CD14-positive monocyte (primary cell): ENCODE measurements around the gene KCNAB1. TPM values are rescaled to one million over a fixed set of nuclear protein-coding genes. Genes with fewer than 3 reads are reported as not detected.

Source experiments
- DNase-seq, 3 donors: peaks; one replicate each; pipeline ENCODE4 v3.0.0-alpha.2; 2011 to 2022
- H2AFZ ChIP-seq: 2 replicates; pipeline ENCODE4 v1.6.0; 2012; ENCODE audit warnings: mild to moderate bottlenecking, low read depth, low read length, inconsistent platforms; ENCODE audit not compliant: insufficient read depth, poor library complexity, severe bottlenecking
- H3K27ac ChIP-seq, 2 donors: 1 replicate in 1 of 2; 2 replicates in 1 of 2; pipeline ENCODE4 v1.5.1; 2012 to 2013; ENCODE audit warnings: low read length in 2 of 2, control low read depth in 1 of 2, inconsistent platforms in 1 of 2, low read depth in 1 of 2, mild to moderate bottlenecking in 1 of 2
- H3K27me3 ChIP-seq, 2 donors: one replicate each; pipeline versions ENCODE4 v1.6.0 to v1.6.1; 2011 to 2013; ENCODE audit warnings: low read length in 2 of 2; ENCODE audit not compliant: control insufficient read depth in 2 of 2, insufficient read depth in 2 of 2
- H3K36me3 ChIP-seq, 2 donors: replicated peaks in 1 of 2; 1 replicate in 1 of 2; 2 replicates in 1 of 2; pipeline versions ENCODE4 v1.5.1 to v1.6.1; 2012 to 2013; ENCODE audit warnings: low read length in 2 of 2, control low read depth in 1 of 2, inconsistent platforms in 1 of 2, mild to moderate bottlenecking in 1 of 2; ENCODE audit not compliant: insufficient read depth in 2 of 2, control insufficient read depth in 1 of 2
- H3K4me1 ChIP-seq, 2 donors: 1 replicate in 1 of 2; 2 replicates in 1 of 2; pipeline versions ENCODE4 v1.5.1 to v1.6.1; 2012 to 2013; ENCODE audit warnings: low read length in 2 of 2, control low read depth in 1 of 2, inconsistent platforms in 1 of 2, mild to moderate bottlenecking in 1 of 2, moderate library complexity in 1 of 2; ENCODE audit not compliant: insufficient read depth in 2 of 2, control insufficient read depth in 1 of 2
- H3K4me2 ChIP-seq: replicated peaks from 2 replicates; pipeline ENCODE3; 2012; ENCODE audit warnings: low read length, moderate library complexity, mild to moderate bottlenecking; ENCODE audit not compliant: poor library complexity, severe bottlenecking; ENCODE audit errors: extremely low read depth
- H3K4me3 ChIP-seq, 3 experiments: fragments of 200-600 bp in 1 of 3; sonication (generic) in 1 of 3; replicated peaks in 1 of 3; 1 replicate in 2 of 3; 2 replicates in 1 of 3; pipeline ENCODE4 v1.5.1; 2011 to 2013; ENCODE audit warnings: low read length in 3 of 3, mild to moderate bottlenecking in 3 of 3, control low read depth in 2 of 3, low read depth in 2 of 3, inconsistent platforms in 1 of 3, moderate library complexity in 1 of 3
- H3K79me2 ChIP-seq: 2 replicates; pipeline ENCODE4 v1.6.0; 2012; ENCODE audit warnings: mild to moderate bottlenecking, control low read depth, inconsistent platforms, low read length, moderate library complexity; ENCODE audit not compliant: insufficient read depth
- H3K9ac ChIP-seq: 2 replicates; pipeline ENCODE4 v1.6.0; 2017; ENCODE audit warnings: low read length, mild to moderate bottlenecking; ENCODE audit not compliant: insufficient read depth, poor library complexity, severe bottlenecking
- H3K9me3 ChIP-seq, 2 donors: replicated peaks in 1 of 2; 1 replicate in 1 of 2; 2 replicates in 1 of 2; pipeline versions ENCODE4 v1.5.1 to v1.6.1; 2012 to 2013; ENCODE audit warnings: low read length in 2 of 2, control low read depth in 1 of 2; ENCODE audit not compliant: control insufficient read depth in 1 of 2, insufficient read depth in 1 of 2
- H4K20me1 ChIP-seq: 2 replicates; pipeline ENCODE4 v1.6.0; 2012; ENCODE audit warnings: mild to moderate bottlenecking, low read length, control low read depth, moderate library complexity; ENCODE audit not compliant: insufficient read depth
- H3K27ac Mint-ChIP-seq, 7 donors: one replicate each; pipeline ENCODE4 v1.8.0; 2020; ENCODE audit warnings: mild to moderate bottlenecking in 7 of 7, mixed read lengths in 7 of 7, moderate library complexity in 6 of 7, inconsistent platforms in 2 of 7
- H3K27me3 Mint-ChIP-seq, 3 donors: one replicate each; pipeline ENCODE4 v1.8.0; 2021 to 2022; ENCODE audit warnings: low read depth in 3 of 3, mild to moderate bottlenecking in 3 of 3, mixed read lengths in 3 of 3, moderate library complexity in 3 of 3, inconsistent platforms in 1 of 3
- H3K36me3 Mint-ChIP-seq, 2 donors: one replicate each; pipeline ENCODE4 v1.8.0; 2020; ENCODE audit warnings: mixed read lengths in 2 of 2, inconsistent platforms in 1 of 2, mild to moderate bottlenecking in 1 of 2
- H3K4me1 Mint-ChIP-seq: one replicate; pipeline ENCODE4 v1.8.0; 2020; ENCODE audit warnings: mild to moderate bottlenecking, mixed read lengths
- H3K4me3 Mint-ChIP-seq, 2 donors: one replicate each; pipeline ENCODE4 v1.8.0; 2020; ENCODE audit warnings: mild to moderate bottlenecking in 2 of 2, mixed read lengths in 2 of 2, moderate library complexity in 1 of 2
- H3K9me3 Mint-ChIP-seq, 7 donors: one replicate each; pipeline ENCODE4 v1.8.0; 2020 to 2022; ENCODE audit warnings: mixed read lengths in 7 of 7, mild to moderate bottlenecking in 6 of 7, moderate library complexity in 6 of 7, inconsistent platforms in 2 of 7
- WGBS: methylation state at CpG from one replicate; pipeline ENCODE4 v1.1.5; 2013; ENCODE audit warnings: missing lambda C conversion rate; ENCODE audit not compliant: insufficient coverage; 5-methylcytosine and 5-hydroxymethylcytosine counted together
- intact Hi-C, 2 donors: fragments of 100-400 bp; cut with micrococcal nuclease; formaldehyde crosslinking; loops; one replicate each; pipeline versions ENCODE4 v1.15.0 to v1.15.1; 2023
- polyA plus RNA-seq, 3 donors: library from polyadenylated mRNA; depleted of rRNA in 1 of 3; unstranded in 2 of 3; stranded (reverse) in 1 of 3; fragments of 300-500 nt in 2 of 3; fragments of >200 nt in 1 of 3; fragmentation: Illumina TruSeq in 2 of 3; gene quantifications; 1 replicate in 2 of 3; 2 replicates in 1 of 3; pipeline ENCODE4 v1.2.3, GENCODE V29; 2012 to 2021
- TF ChIP-seq, protein P1 (sequence below): fragments of 200-600 bp; IDR thresholded peaks from one replicate; pipeline ENCODE4 v1.8.0; 2022; ENCODE audit warnings: antibody characterized with exemption, mild to moderate bottlenecking

The KCNAB1 gene
- polyA plus RNA-seq, 3 donors: 0.08 to 0.14 TPM; not detected in 1

DNA sequence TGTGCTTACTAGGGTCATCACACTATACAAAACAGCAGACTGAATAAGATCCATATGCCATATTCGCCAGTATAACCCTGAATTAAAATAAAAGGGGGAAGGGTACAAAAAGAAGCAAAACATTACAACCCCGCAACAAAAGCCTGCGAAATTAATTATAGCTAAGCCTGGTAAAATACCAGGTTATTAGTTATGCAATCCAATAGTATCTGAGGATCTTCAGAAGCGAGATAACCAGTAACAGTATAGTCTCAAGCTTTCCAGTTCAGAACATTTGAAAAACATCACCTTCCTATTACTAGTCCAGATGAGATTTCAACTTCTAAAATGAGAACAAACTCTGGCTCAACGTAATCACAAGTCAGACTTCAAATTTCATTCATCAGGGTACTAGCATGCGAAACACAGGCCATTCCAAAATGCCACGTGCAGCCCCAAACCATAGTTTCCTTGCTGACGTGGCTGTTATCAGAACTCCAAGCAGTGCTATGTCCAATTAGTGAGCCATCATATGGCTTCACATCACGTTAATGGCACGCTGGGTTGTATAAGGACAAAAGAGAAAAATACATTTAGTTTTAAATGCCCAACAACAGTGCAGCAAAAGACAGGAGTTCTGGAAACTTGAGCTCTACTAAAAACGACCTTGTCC is 433.5 kb downstream of the KCNAB1 start:
- Histone ChIP-seq H3K9me3 (no peaks in the 10 kb centered on the region), H3K27ac (peak overlapping the region in 1 of 2 donors; percentile 93), H3K36me3 (peaks cover 32 to 43% of the 10 kb centered on the region in 2 donors), H4K20me1 (peaks cover 41% of the 10 kb centered on the region), H3K4me1 (peaks cover 18 to 28% of the 10 kb centered on the region in 2 donors), H3K27me3 (no peaks in the 10 kb centered on the region), H3K4me3 (peak overlapping the region; percentile 71 to 92 (median 72)), H3K9ac (peak overlapping the region; percentile 85), H2AFZ (peak overlapping the region; percentile 15), H3K79me2 (peaks cover 61% of the 10 kb centered on the region), H3K4me2 (peak overlapping the region; percentile 88)
- Mint-ChIP-seq H3K27me3 (peaks cover 0 to 3% (median 2%) of the 10 kb centered on the region in 3 donors), H3K9me3 (peaks cover 0 to 2% (median 0%) of the 10 kb centered on the region in 7 donors), H3K4me3 (peak overlapping the region; percentile 96 to 98), H3K4me1 (peaks cover 36% of the 10 kb centered on the region), H3K36me3 (peaks cover 35 to 40% of the 10 kb centered on the region in 2 donors), H3K27ac (peak overlapping the region in 5 of 7 donors; percentile 5 to 96 (median 94))
- WGBS: 18% methylated on average over 4 of the region's 11 CpGs
- TF ChIP-seq, protein P1, sequence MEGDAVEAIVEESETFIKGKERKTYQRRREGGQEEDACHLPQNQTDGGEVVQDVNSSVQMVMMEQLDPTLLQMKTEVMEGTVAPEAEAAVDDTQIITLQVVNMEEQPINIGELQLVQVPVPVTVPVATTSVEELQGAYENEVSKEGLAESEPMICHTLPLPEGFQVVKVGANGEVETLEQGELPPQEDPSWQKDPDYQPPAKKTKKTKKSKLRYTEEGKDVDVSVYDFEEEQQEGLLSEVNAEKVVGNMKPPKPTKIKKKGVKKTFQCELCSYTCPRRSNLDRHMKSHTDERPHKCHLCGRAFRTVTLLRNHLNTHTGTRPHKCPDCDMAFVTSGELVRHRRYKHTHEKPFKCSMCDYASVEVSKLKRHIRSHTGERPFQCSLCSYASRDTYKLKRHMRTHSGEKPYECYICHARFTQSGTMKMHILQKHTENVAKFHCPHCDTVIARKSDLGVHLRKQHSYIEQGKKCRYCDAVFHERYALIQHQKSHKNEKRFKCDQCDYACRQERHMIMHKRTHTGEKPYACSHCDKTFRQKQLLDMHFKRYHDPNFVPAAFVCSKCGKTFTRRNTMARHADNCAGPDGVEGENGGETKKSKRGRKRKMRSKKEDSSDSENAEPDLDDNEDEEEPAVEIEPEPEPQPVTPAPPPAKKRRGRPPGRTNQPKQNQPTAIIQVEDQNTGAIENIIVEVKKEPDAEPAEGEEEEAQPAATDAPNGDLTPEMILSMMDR: no peak
- DNase-seq: peak in 1 of 3 donors; percentile 51
- intact Hi-C loops: loop anchor here (5.0 to 10.0 kb wide), 5 partner anchors 51 to 591 kb away; partner anchors contain the start of gene TIPARP (in 1 of the 2)

- Histone ChIP-seq H3K27me3 (no peaks in the 10 kb centered on the region), H4K20me1 (peaks cover 41% of the 10 kb centered on the region), H3K4me3 (peak overlapping the region; percentile 71 to 92 (median 72)), H3K27ac (peak overlapping the region; percentile 28 to 93), H2AFZ (peak overlapping the region; percentile 90), H3K9ac (peak overlapping the region; percentile 85), H3K36me3 (peaks cover 26 to 36% of the 10 kb centered on the region in 2 donors), H3K79me2 (peaks cover 55% of the 10 kb centered on the region), H3K4me2 (peak overlapping the region; percentile 88), H3K9me3 (no peaks in the 10 kb centered on the region), H3K4me1 (peaks cover 18 to 28% of the 10 kb centered on the region in 2 donors)
- Mint-ChIP-seq H3K4me3 (peak overlapping the region; percentile 96 to 98), H3K36me3 (peaks cover 30 to 36% of the 10 kb centered on the region in 2 donors), H3K27ac (peak overlapping the region in 6 of 7 donors; percentile 90 to 96 (median 94)), H3K27me3 (peaks cover 0 to 3% (median 2%) of the 10 kb centered on the region in 3 donors), H3K4me1 (peaks cover 36% of the 10 kb centered on the region), H3K9me3 (peaks cover 0 to 2% (median 0%) of the 10 kb centered on the region in 7 donors)
- intact Hi-C loops: loop anchor here (5.0 to 10.0 kb wide), 5 partner anchors 50 to 590 kb away; partner anchors contain the start of gene TIPARP (in 1 of the 2)
- TF ChIP-seq, protein P1: no peak
- 0% methylated on average over 8 of the region's 11 CpGs for WGBS
- no peak for DNase-seq
Observed at GRCh38 chr3:156554515-156554841, 434.1 kb downstream of the KCNAB1 start.
